ENCODE results near the gene CNR2.

Gene CNR2

DNA sequence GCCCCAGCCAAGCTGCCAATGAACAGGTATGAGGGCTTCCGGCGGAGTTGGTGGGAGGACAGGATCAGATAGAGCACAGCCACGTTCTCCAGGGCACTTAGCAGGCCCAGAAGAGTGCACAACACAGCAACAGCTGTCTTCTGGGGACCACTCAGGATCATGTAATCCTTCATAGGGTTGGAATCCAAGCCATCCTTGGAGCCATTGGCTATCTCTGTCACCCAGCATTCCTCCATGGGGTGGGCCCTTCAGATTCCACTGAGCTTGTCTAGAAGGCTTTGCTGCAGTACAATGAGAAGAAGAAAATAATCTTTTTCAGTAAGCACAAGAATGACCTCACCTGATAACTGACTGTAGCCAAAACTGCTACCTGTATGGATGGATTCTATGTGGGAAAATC lies 37.8 kb downstream of the CNR2 start (continued):
- TF ChIP-seq TCF4 (CRISPR knock-in tag; IDR thresholded peaks at IDR 0.05; ENCODE audit: borderline replicate concordance) (no peak), BACH2 (CRISPR knock-in tag; IDR thresholded peaks at IDR 0.05; ENCODE audit: borderline replicate concordance) (no peak), TOX (CRISPR knock-in tag; IDR thresholded peaks at IDR 0.05; ENCODE audit: borderline replicate concordance) (no peak)

DNA sequence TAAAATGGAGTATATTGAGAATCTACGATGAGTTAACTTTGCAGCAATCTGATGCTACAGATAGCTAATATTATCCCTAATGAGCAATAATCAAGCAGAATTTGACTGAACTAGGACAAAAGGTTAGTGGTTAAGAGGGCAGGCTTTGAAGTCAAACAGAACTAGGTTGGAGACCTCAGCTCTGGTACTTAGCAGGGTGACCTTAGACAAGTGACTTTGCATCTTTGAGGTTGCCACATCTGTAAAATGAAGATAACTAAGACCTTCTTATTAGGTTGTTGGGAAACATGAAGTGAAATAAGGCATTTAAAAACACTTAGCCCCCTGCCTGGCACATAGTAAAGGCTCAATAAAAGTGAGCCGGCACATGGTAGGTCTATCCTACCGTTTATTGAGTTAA lies 40.7 kb downstream of the CNR2 start:
- ATAC-seq = no peak
- no peak for TF ChIP-seq TOX (CRISPR knock-in tag; IDR thresholded peaks at IDR 0.05; ENCODE audit: borderline replicate concordance)
- TF ChIP-seq SNAI2 (CRISPR knock-in tag; IDR thresholded peaks at IDR 0.05) = no peak
- TF ChIP-seq CSDC2 (CRISPR knock-in tag; IDR thresholded peaks at IDR 0.05) = no peak
- no peak for TF ChIP-seq BACH2 (CRISPR knock-in tag; IDR thresholded peaks at IDR 0.05; ENCODE audit: borderline replicate concordance)
- TF ChIP-seq ESRRG (CRISPR knock-in tag; IDR thresholded peaks at IDR 0.05) = no peak
- TF ChIP-seq ISL1 (CRISPR knock-in tag; IDR thresholded peaks at IDR 0.05) = no peak
- no peak for TF ChIP-seq ZC3H10 (CRISPR knock-in tag; IDR thresholded peaks at IDR 0.05)
- no peak for TF ChIP-seq ZFP3 (CRISPR knock-in tag; IDR thresholded peaks at IDR 0.05)
- no peak for TF ChIP-seq RARB (CRISPR knock-in tag; IDR thresholded peaks at IDR 0.05)
- no peak for TF ChIP-seq ZNF70 (CRISPR knock-in tag; IDR thresholded peaks at IDR 0.05)
- no peak for TF ChIP-seq ZFP30 (CRISPR knock-in tag; IDR thresholded peaks at IDR 0.05)
- no peak for TF ChIP-seq OSR1 (CRISPR knock-in tag; IDR thresholded peaks at IDR 0.05)
- TF ChIP-seq ARNTL (CRISPR knock-in tag; IDR thresholded peaks at IDR 0.05; ENCODE audit: borderline replicate concordance, low read depth) = no peak
- TF ChIP-seq PPARA (CRISPR knock-in tag; IDR thresholded peaks at IDR 0.05; ENCODE audit: borderline replicate concordance) = no peak
- TF ChIP-seq, protein P1, sequence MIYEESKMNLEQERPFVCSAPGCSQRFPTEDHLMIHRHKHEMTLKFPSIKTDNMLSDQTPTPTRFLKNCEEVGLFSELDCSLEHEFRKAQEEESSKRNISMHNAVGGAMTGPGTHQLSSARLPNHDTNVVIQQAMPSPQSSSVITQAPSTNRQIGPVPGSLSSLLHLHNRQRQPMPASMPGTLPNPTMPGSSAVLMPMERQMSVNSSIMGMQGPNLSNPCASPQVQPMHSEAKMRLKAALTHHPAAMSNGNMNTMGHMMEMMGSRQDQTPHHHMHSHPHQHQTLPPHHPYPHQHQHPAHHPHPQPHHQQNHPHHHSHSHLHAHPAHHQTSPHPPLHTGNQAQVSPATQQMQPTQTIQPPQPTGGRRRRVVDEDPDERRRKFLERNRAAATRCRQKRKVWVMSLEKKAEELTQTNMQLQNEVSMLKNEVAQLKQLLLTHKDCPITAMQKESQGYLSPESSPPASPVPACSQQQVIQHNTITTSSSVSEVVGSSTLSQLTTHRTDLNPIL (CRISPR knock-in tag; IDR thresholded peaks at IDR 0.05; ENCODE audit: low read depth) = no peak
- TF ChIP-seq POU6F1 (CRISPR knock-in tag; IDR thresholded peaks at IDR 0.05; ENCODE audit: borderline replicate concordance, low read depth) = no peak
- TF ChIP-seq, protein P2, sequence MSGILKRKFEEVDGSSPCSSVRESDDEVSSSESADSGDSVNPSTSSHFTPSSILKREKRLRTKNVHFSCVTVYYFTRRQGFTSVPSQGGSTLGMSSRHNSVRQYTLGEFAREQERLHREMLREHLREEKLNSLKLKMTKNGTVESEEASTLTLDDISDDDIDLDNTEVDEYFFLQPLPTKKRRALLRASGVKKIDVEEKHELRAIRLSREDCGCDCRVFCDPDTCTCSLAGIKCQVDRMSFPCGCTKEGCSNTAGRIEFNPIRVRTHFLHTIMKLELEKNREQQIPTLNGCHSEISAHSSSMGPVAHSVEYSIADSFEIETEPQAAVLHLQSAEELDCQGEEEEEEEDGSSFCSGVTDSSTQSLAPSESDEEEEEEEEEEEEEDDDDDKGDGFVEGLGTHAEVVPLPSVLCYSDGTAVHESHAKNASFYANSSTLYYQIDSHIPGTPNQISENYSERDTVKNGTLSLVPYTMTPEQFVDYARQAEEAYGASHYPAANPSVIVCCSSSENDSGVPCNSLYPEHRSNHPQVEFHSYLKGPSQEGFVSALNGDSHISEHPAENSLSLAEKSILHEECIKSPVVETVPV (CRISPR knock-in tag; IDR thresholded peaks at IDR 0.05) = no peak
- TF ChIP-seq ZNF565 (CRISPR knock-in tag; conservative IDR thresholded peaks at IDR 0.05; ENCODE audit: low read depth) = no peak

DNA sequence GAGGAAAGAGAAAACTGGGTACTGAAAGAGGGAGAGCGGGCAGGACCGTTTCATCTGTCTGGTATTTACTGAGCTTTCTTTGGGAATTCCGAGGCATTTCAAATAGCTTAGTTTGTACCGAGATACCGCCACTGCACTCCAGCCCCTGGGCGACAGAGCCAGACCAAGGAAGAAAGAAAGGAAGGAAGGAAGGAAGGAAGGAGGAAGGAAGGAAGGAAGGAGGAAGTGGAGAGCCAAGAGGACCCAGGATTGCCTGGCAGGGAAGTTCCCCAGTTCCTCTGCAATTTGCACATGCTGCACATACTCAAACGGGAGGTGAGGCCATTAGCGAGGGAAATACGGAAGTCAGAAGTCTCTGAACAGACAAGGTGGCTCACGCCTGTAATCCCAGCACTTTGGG lies 44.1 kb downstream of the CNR2 start:
- TF ChIP-seq PATZ1 (CRISPR knock-in tag; IDR thresholded peaks at IDR 0.05; ENCODE audit: borderline replicate concordance) (no peak), SNAI2 (CRISPR knock-in tag; IDR thresholded peaks at IDR 0.05) (no peak), ZNF8 (CRISPR knock-in tag; IDR thresholded peaks at IDR 0.05) (no peak), BACH2 (CRISPR knock-in tag; IDR thresholded peaks at IDR 0.05; ENCODE audit: borderline replicate concordance) (no peak), GLIS3 (CRISPR knock-in tag; IDR thresholded peaks at IDR 0.05) (no peak), ZFP30 (CRISPR knock-in tag; IDR thresholded peaks at IDR 0.05) (no peak), ZFP3 (CRISPR knock-in tag; IDR thresholded peaks at IDR 0.05) (no peak), ESRRG (CRISPR knock-in tag; IDR thresholded peaks at IDR 0.05) (no peak), CSDC2 (CRISPR knock-in tag; IDR thresholded peaks at IDR 0.05) (no peak), RARB (CRISPR knock-in tag; IDR thresholded peaks at IDR 0.05) (no peak), ZC3H10 (CRISPR knock-in tag; IDR thresholded peaks at IDR 0.05) (no peak), ZNF565 (CRISPR knock-in tag; conservative IDR thresholded peaks at IDR 0.05; ENCODE audit: low read depth) (no peak)
- TF ChIP-seq, protein P2 (CRISPR knock-in tag; IDR thresholded peaks at IDR 0.05) = no peak
- TF ChIP-seq, protein P1 (CRISPR knock-in tag; IDR thresholded peaks at IDR 0.05; ENCODE audit: low read depth) = no peak
- ATAC-seq = no peak

Data from SK-N-SH treated with all-trans-retinoic acid at 6 μM for 48 hours (cell line).